AG08395 (cell line): Measurements from ENCODE around the gene HNRNPUL1.

Experiments
- DNase-seq: peaks from one replicate; pipeline ENCODE4 v3.0.0; 2012; ENCODE audit warnings: mixed read lengths, low spot score

HNRNPUL1 gene

DNA sequence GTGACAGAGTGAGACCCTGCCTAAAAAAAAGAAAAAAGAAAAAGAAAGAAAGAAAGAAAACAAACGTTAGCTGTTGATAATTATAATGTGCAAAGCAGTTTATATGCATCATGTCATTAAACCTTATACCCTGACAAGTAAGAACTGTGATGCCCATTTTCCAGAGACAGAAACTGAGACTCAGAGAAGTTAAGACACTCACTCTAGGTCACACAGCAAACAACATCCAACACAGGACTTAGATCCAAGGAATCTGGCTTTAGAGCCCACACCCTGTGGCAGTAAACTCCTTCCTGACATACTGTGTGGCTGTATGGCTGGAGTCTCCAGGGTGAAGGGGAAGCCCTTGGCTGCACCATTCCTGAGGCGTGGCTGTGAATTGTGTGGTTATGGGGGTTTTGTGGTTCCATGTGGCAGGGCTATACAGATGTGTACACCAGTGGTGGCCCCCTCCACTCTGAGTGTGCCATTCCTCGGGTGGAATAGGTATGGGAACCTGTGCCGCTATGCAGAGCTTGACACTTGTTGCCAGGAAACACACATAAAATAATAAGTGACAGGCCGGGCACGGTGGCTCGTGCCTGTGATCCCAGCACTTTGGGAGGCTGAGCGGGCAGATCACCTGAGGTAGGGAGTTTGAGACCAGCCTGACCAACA, 29.5 kb upstream of the HNRNPUL1 start:
- DNase-seq, result no peak

DNA sequence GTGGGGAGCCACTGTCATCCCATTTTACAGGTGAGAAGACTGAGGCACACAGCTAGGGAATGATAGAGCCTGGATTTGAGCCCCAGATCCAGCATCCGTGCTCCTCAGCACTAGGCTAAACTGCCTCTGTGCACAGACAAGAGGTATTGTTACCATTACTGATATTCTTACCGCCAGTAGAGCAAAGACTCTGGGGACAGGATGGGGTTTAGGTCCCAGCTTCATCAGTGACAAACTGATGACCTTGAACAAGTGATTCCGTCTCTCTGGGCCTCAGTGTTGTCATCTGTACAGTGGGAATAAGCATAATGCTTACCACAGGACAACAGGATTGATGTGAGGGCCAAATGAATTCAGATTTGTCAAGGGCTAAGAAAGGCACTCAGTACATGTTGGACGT, 28.7 kb upstream of the HNRNPUL1 start:
- no peak for DNase-seq

DNA sequence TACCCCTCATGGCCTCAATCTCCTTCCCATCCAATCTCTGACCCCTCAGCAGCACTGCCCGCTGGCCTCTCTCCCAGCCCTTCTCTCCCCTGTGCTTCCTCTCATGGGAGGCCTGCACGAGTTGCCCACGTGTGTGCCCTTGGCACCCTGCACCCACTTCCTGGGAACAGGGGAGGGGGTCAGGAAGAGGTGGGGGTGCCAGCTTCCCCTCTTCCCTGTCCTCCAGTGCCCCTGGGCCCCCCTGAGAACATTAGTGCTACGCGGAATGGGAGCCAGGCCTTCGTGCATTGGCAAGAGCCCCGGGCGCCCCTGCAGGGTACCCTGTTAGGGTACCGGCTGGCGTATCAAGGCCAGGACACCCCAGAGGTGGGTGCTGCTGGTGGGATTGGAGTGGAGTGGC, 25.9 kb upstream of the HNRNPUL1 start:
- DNase-seq, result no peak

DNA sequence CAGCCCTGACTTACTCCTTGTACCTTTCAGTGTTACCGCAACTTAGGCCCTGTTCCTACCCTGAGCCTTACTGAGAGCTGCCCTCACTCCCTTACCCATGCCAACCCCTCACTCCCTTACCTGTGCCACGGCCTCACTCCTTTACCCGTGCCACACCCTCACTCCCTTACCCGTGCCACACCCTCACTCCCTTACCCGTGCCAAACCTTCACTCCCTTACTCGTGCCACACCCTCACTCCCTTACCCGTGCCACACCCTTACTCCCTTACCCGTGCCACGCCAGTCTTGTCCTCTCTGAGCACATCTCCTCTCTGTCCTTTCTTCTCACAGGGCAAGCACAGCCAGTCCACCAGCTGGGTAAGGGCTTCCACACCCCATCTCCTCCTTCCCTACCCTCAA, 24.8 kb upstream of the HNRNPUL1 start:
- no peak for DNase-seq

DNA sequence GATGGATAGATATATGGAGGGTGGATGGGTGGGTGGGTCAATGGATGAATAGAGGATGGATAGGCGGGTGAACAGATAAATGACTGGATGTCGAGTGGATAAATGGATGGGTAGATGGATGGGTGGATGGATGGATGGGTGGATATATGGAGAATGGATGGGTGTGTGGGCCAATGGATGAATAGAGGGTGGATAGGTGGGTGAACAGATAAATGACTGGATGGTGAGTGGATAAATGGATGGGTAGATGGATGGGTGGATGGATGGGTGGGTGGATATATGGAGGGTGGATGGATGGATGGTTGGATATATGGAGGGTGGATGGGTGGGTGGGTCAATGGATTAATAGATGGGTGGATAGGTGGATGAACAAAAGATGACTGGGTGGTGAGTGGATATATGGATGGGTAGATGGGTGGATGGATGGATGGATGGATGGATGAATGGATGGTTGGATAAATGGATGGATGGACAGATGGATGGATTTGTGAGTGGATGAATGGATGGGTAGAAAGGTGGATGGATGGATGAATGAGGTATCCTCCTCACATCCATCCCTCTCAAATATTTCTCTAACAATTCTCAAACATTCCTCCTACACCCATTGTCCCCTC, 24.1 kb upstream of the HNRNPUL1 start:
- no peak for DNase-seq

DNA sequence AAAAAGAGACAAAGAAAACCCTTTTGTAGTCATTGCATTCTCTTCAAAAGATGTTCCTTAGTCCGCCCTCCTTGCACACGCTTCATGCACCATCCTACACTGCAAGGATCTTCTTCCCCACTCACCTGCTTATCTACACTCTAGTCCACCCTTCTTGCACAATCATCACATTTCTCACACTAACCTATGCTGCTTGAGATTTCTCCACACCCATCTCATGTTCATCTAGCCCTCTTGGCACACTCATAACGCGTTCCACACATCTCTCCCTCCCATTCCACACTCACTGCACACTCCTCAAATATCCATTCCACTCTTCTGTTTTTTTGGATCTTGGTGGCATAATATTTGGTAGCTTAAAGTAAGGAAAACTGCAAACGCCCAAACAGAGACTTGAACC, 22.3 kb upstream of the HNRNPUL1 start:
- DNase-seq, result no peak

DNA sequence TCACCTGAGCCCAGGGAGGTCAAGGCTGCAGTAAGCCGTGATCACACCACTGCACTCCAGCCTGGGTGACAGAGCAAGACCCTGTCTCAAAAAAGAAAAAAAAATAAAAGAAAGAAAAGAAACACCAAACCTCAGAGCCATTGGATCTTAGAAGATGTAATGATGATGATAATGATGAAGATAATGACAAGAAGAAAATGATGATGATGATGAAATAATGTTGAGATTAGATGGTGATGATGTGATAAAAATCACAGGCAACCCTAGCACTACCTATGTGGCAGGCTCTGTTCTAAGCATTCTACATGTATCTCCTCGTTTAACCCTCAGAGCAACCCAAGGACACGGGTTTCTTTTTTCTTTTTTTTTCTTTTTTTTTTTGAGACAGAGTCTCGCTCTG, 20.1 kb upstream of the HNRNPUL1 start:
- DNase-seq, result no peak

DNA sequence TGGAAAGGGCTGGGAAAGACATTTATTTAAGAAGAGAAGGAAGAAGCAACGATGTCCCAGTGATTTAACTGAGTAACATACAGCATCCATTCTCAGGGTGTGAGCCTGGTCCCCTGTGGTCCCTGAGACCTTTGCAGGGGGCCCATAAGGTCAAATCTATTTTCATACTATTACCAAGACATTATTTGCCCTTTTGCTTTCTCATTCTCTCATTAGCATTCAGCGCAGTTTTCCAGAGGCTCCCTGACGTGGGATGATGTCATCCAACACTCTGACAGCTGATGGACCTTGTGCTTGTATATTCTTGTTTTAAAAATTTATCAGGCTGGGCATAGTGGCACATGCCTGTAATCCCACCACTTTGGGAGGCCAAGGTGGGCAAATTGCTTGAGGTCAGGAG, 18.3 kb upstream of the HNRNPUL1 start:
- no peak for DNase-seq

DNA sequence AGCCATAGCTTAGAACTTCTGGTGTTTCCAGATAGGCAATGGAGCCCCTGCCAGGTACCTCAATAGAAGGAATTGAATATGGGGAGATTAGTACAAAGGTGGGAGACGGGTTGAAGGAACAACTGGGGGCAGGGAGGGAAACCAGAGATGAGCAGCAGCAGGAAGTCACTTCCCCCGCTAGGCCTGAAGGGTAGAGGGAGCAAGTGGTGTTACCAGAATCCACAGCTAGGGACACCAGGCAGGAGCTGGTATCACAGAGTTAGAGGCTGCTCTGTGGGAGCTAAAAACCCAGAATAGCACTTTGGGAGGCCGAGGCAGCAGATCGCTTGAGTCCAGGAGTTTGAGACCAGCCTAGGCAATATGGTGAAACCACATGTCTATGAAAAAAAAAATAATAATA, 15.3 kb upstream of the HNRNPUL1 start:
- DNase-seq, result no peak

DNA sequence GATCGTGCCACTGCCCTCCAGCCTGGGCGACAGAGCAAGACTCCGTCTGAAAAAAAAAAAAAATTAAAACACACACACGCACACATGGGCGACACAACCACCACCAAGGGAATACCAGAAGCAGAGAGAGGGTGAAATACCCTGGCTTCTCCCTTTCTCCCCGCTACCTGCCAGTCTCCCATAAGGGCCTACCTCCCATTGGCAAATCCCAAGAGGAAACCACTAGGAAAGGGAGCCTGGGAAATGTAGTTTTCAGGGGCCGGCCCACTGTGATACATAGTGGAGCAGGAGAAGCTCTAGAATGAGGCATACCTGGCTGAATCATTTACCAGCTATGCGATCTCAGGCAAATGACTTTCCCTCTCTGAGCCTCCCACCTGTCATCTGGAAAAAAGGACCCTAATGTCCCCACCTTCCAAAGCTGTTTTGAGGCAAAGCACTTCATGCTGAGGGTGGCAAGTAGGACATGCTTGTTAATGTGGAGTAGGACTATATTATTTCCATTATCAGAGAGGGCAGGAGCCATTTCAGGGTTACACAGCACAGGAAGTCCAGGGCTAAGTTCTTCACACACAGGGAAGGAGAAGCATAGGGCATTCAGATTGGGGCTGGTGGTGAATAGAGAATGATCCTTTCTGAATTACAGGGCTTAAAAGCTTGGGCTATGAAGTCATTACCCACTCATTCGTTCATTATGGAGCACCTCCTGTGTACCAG, 14.3 kb upstream of the HNRNPUL1 start:
- no peak for DNase-seq

DNA sequence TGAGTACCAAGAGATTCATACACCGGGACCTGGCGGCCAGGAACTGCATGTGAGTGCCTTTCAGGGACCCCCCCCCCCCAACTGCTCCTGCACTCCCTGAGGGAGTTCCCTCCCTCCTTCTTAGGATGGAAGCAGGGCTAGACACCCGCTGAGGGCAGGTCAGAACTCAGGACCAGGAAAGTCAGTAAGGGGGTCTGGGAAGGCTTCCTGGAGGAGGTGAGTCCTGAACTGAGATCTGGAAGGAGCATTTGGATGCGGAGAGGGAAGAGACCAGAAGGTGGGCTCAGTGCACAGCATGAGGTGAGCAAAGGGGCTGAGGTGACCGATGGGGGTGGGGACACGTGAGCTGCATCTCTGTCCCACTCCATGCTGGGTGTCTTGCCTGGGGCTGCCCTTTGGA, 10.5 kb upstream of the HNRNPUL1 start:
- DNase-seq, result no peak

DNA sequence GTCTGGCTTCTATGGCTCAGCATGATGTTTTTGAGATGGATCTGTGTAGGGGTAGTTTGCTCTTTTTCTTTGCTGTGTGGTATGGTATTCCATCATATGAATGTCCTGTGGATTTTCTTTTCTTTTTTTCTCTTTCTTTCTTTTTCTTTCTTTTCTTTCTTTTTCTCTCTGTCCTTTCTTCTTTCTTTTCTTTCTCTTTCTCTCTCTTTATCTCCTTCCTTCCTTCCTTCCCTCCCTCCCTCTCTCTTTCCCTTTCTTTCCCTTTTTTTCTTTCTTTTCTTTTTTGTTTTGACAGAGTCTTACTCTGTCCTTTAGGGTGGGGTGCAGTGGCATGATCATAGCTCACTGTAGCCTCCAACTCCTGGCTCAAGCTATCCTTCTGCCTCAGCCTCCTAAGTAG, 9.0 kb upstream of the HNRNPUL1 start:
- DNase-seq, result no peak

DNA sequence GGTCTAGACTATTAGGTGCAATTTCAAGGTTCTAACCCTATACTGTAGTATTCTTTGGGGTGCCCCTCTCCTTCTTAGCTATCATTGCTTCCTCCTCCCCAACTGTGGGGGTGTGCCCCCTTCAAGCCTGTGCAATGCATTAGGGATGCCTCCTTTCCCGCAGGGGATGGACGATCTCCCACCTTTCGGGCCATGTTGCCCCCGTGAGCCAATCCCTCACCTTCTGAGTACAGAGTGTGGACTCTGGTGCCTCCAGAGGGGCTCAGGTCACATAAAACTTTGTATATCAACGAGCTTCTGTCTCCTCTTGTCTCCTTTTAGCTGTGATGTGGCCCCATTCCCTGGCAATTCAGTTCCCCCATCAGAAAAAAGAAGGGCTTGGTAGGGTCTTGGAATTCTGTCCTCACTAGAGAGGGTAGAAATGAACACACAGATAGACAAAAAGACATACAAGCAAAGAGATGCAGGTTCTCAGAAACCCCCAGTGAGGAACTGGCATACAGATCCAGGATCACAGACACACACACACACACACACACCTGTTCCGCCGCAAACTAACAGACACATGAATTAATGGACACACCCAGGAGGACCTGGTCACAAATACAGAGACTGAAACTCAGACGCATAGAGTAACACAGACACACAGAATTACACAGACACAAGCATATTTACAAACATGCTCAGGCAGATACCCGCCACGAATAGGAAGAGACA, 2.5 kb upstream of the HNRNPUL1 start:
- DNase-seq, result no peak

DNA sequence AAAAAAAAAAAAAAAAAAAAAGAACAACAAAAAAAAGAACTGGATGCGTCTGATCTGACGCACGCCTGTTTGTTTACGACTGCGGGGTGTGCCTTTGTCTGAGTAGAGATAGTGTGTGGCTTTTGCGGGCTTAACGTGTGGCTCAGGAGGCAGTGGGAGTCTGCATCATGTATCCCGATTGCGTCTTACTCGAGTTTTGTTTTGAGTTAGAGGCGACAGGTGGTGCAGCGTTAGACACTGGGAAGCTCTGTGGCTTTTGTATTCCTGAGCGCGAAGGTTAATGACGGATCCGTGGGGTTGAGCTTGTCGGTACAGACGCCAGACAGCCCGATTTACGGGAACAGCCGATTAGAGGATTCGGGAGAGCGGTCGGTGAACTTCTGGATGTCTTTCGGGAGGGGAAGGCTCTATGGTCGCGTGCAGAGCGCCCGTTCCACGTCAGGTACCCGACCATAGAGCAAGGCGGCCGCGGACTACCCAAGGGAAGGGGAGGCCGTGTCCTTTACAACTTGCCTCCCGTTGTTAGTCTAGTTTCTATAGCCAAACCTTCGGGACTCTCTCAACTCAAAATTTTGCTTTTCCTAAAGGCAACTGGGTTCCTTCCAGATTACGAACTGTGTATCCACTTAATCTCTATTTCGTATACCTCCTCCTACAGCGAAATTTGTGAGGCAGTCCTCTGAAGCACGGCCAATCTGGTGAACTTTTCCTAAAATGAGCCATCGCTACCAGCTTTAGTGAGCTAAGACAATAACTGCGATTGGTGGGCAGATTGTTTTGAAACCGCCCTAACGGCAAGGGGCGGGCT, 926 bp upstream of the HNRNPUL1 start:
- DNase-seq, result peak; percentile 45

DNA sequence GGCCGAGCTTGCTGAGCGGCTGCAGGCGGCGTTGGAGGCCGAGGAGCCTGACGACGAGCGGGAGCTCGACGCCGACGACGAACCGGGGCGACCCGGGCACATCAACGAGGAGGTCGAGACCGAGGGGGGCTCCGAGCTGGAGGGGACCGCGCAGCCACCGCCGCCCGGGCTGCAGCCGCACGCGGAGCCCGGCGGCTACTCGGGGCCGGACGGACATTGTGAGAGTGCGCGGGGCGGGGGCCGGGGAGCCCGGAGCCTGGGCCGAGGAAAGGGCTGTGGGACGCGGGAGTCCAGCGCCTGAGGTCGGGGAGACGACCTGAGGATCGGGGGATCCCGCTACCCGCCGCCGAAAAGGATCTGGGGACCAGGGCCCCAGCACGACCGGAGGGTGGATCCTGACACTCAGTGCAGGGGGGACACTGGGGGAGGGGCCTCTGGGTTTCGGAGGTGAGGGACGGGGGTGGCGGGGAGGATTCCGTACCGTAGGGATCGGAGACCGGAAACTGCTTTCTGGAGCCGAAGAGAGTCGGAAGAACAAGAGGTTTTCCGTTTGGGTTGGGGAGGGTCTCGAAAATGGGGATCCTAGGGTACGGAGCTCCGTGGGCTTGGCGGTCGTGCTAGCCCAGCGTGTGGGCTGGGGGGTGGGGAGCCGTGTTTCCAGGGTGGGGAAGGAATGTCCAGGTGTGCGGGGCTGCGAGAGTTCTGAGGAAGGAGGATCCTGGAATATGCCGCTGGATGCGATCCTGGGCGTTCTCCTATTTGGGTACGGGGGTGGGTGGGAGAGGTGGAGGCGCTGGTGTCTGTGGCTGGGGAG, 616 bp downstream of the HNRNPUL1 start:
- peak; percentile 32 for DNase-seq

DNA sequence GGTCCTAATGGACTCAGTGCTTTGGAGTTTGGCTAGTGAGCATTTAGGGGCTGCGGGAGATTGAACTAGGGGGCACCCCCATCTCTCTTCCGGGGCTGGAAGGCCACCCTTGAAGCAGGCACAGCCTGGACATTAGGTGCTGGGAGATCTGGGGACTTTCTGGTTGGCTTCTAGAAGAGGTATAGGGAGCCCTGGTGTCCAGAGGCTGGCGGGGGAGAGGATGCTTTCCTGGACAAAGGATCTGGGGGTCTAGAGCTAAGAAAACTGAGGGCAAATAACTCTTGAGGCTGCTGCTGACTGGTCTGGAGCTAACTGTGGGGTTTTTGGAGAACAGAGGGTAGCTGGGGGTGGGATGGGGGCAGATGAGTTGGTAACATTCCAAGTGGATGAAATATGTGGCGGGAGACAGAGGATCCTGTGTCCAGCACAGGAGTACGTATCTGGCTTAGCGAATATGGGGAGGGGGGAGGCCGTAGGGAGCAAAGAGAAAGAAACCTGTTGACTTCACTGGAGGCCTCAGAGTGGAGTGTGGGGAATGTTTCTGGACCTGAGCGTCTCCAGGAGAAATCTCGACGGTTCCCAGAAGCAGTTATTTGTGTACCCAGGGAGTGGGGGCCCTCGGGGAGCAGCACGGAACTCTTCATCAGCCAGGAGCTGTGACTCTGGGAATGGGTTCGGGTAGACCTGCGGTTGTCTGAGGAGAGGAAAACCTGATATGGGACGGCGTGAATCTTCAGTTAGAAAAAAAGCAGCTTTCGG, 1.4 kb downstream of the HNRNPUL1 start:
- DNase-seq, result peak; percentile 13

DNA sequence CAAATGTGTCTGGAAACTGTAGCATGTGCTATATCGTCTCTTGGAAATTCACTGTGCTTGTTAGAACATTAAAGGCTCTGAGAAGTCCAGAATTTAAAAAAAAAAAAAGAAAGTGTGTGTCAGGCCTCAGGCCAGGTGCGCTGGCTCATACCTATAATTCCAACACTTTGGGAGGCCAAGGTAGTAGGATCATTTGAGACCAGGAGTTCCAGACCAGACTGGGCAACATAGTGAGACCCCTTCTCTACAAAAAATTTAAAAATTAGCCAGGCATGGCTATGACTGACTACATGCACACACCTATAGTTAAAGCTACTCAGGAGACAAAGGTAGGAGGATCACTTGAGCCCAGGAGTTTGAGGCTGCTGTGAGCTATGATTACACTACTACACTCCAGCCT, 4.9 kb downstream of the HNRNPUL1 start:
- no peak for DNase-seq

DNA sequence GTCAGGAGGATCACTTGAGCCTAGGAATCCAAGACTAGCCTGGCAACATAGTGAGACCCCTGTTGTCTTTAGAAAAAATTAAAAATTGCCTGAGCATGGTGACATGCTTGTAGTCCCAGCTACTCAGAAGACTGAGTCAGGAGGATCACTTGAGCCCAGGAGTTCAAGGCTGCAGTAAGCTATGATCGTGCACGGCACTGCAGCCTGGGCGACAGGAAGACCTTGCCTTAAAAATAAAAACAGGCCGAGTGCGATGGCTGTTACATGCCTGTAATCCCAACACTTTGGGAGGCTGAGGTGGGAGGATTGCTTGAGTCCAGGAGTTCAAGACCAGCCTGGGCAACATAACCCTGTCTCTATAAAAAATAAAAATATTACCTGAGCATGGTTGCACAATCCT, 5.4 kb downstream of the HNRNPUL1 start:
- DNase-seq, result no peak

DNA sequence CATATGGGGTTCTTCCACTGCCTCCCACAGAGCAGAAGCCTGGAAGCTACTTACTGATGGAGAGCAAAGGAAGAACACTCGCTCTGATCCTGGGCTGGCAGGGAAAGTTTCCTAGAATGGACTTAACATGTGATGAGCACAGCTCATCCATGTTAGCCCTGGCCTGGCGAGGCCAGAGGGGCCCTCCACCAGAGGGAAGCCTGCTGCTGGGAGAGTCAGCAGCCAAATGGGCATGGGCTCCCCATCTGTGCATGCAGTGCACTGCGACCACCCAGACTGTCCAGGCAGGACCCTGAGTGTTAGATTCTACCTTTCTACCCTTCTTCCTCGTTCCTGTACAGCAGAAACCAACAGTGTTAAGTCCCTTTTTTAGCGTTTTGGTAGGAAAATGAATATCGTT, 8.9 kb downstream of the HNRNPUL1 start:
- DNase-seq, result no peak

DNA sequence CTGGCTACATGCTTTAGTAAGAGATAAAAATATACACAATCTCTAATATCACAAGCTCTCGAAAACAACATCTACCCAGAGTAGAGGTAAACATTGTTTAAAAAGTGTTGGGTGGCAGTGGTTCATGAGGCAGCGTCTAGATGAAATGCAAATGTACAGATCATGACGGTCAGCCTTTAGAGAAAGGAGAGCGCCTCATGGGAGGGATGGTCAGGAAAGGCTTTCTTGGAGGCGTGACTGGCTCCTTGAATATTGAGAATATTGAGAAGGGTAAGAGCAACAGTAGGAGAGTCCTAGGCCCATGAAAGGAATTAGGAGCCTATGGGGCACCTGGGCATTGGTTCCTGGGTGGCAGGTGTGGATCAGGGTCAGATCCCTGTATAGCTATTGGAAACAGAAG, 10.6 kb downstream of the HNRNPUL1 start:
- no peak for DNase-seq

DNA sequence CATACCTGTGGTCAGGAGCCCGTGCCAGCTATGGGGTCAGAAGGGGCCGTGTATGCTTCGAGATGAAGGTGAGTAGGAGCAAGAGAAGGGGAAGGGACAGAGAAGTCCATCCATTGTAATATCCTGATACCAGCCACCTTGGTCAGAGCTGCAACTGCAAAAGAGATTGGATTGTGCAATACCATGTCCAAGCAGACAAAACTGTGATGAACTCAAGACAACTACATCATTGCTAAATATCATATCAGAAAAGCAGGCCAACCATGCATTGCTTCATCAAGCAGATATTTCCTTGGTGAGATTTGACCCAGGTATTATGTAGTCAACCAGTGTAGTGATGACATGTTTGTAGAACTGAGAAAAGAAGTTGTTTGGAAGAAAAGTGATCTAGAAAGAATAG, 12.1 kb downstream of the HNRNPUL1 start:
- no peak for DNase-seq
